ENCODE data around the gene PLCD3.
A peak's percentile ranks its signal among the peaks of the same experiment; 100 is the strongest.

The PLCD3 gene

DNA sequence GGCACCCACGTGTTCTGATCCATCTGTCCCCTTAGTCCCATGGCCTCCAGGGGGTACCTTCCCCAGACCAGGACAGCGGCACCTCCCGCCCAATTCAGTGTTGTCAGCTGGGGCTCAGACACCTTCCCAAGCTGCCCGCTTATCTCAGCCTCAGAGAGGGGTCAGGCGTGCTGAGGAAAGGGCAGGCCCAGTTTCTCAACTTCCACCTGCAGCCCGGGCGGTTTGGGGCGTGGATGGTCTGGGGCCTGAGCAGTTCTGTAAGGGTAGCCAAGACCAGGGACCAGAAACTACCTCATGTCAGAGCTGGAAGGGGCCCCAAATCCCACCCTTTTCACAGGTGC is 5.1 kb downstream of the PLCD3 start:
- TF ChIP-seq SIN3A (IDR thresholded peaks at IDR 0.05; ENCODE audit: borderline replicate concordance, insufficient read depth, low read length) (no peak), FOXP2 (optimal IDR thresholded peaks at IDR 0.05; ENCODE audit: borderline replicate concordance, extremely low read depth, extremely low read length, insufficient read depth) (no peak), TAF1 (IDR thresholded peaks at IDR 0.05; ENCODE audit: borderline replicate concordance, insufficient read depth, low read length) (no peak), POLR2AphosphoS5 (IDR thresholded peaks at IDR 0.05; ENCODE audit: low read depth, low read length) (no peak)
- TF ChIP-seq, protein P1, sequence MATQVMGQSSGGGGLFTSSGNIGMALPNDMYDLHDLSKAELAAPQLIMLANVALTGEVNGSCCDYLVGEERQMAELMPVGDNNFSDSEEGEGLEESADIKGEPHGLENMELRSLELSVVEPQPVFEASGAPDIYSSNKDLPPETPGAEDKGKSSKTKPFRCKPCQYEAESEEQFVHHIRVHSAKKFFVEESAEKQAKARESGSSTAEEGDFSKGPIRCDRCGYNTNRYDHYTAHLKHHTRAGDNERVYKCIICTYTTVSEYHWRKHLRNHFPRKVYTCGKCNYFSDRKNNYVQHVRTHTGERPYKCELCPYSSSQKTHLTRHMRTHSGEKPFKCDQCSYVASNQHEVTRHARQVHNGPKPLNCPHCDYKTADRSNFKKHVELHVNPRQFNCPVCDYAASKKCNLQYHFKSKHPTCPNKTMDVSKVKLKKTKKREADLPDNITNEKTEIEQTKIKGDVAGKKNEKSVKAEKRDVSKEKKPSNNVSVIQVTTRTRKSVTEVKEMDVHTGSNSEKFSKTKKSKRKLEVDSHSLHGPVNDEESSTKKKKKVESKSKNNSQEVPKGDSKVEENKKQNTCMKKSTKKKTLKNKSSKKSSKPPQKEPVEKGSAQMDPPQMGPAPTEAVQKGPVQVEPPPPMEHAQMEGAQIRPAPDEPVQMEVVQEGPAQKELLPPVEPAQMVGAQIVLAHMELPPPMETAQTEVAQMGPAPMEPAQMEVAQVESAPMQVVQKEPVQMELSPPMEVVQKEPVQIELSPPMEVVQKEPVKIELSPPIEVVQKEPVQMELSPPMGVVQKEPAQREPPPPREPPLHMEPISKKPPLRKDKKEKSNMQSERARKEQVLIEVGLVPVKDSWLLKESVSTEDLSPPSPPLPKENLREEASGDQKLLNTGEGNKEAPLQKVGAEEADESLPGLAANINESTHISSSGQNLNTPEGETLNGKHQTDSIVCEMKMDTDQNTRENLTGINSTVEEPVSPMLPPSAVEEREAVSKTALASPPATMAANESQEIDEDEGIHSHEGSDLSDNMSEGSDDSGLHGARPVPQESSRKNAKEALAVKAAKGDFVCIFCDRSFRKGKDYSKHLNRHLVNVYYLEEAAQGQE (IDR thresholded peaks at IDR 0.05; ENCODE audit: insufficient read depth in 1 of 2, low read depth in 2 of 2, low read length in 2 of 2): no peak

DNA sequence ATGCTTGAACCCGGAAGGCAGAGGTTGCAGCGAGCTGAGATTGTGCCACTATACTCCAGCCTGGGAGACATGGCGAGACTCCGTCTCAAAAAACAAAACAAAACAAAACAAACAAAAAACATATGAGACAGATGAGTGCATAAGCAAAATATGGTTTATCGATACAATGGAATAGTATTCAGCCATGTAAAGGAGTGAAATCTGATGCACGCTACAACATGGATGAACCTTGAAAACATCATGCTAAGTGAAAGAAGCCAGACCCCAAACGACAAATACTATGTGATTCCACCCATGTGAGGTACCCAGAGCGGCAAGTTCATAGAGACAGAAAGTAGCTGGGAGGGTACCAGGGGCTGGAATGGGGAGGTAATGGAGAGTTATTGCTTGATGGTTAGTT is 6.8 kb downstream of the PLCD3 start:
- TF ChIP-seq FOXP2 (optimal IDR thresholded peaks at IDR 0.05; ENCODE audit: borderline replicate concordance, extremely low read depth, extremely low read length, insufficient read depth): no peak
- TF ChIP-seq, protein P1 (IDR thresholded peaks at IDR 0.05; ENCODE audit: insufficient read depth in 1 of 2, low read depth in 2 of 2, low read length in 2 of 2): no peak

DNA sequence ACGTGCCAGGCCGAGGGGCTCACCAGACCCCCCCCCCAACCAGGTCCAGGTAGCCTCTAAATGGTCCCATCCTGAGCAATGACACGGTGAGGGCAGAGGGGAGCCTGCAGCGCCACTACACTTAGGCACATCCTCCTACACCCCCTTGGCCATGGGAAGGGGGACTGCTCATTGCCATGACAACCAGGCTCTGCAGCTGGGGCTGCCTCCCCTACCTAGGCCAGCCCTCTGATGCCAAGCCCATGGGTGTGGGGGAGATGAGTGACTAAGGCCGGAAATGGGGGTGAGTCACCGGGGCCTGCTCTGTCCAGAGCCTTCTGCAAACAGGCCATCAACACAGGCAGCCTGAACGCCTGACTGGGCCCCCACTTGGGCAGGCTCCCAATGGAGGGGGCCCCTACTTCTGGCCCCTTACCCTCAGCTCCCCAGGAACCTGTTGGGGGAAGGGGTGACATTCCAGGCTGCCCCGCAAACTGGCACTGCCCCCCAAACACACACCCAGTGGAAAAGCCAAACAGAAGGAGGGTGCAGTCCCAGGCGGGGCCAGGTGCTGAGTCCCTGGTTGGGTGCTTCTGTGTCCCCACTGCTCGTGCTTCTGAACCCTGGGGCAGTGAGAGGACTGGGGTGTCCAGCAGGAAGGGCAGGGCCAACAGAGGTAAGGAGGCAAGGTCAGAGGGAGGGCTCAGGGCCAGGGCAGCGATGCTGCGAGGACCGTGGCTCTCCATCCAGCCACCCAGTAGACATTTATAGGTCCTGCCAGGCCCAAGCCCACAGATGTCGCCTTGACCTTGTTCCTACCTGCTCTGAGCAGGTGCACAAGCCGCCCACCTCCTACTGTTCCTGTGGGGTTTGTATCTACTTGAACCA is 8.2 kb downstream of the PLCD3 start:
- TF ChIP-seq FOXP2 (optimal IDR thresholded peaks at IDR 0.05; ENCODE audit: borderline replicate concordance, extremely low read depth, extremely low read length, insufficient read depth) (peak; percentile 79), TAF1 (IDR thresholded peaks at IDR 0.05; ENCODE audit: borderline replicate concordance, insufficient read depth, low read length) (no peak), SIN3A (IDR thresholded peaks at IDR 0.05; ENCODE audit: borderline replicate concordance, insufficient read depth, low read length) (no peak), POLR2AphosphoS5 (IDR thresholded peaks at IDR 0.05; ENCODE audit: low read depth, low read length) (no peak)
- TF ChIP-seq, protein P1 (IDR thresholded peaks at IDR 0.05; ENCODE audit: insufficient read depth in 1 of 2, low read depth in 2 of 2, low read length in 2 of 2): 0 out of 4 replicates have a peak, but pooled peaks have one; percentile 31 to 34

DNA sequence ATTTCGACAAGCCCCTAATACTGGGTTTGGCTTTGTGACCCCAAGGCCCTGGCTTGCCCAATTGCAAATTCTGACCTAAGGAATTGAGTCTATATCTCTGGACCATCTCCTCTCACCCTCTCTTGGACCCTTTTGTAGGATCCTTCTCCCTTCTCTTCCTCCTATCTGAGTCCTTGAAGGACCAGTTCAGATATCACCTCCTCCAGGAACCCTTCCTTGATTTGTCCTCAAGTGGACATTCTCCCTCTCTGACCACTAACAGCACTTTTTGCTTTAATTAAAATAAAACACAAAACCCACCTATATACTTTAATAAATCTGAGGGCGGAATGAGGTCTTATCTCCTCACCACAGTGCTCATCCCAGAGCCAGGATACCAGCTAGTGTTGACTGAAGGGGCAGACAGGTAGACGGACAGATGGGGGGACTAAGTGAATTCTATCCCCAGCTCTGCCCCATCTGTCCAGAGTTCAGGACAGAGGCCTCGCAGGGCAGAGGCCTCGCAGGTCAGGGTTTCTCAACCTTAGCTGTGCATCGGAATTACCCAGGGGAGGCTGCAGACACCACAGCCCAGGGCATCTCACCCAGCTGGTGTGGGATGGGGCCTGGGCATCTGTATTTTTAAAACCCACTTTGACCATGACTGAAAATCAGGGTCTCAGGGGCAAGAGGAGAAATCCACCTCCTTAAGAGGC is 9.1 kb downstream of the PLCD3 start:
- TF ChIP-seq SIN3A (IDR thresholded peaks at IDR 0.05; ENCODE audit: borderline replicate concordance, insufficient read depth, low read length) (no peak), FOXP2 (optimal IDR thresholded peaks at IDR 0.05; ENCODE audit: borderline replicate concordance, extremely low read depth, extremely low read length, insufficient read depth) (no peak), POLR2AphosphoS5 (IDR thresholded peaks at IDR 0.05; ENCODE audit: low read depth, low read length) (no peak), TAF1 (IDR thresholded peaks at IDR 0.05; ENCODE audit: borderline replicate concordance, insufficient read depth, low read length) (no peak)
- TF ChIP-seq, protein P1 (IDR thresholded peaks at IDR 0.05; ENCODE audit: insufficient read depth in 1 of 2, low read depth in 2 of 2, low read length in 2 of 2): no peak

All from PFSK-1 (cell line).